B cell (primary cell): ENCODE measurements around the gene SASS6. TPM values are rescaled to one million over a fixed set of nuclear protein-coding genes. Genes with fewer than 3 reads are reported as not detected.

Source experiments
- ATAC-seq: fragments of 200-7000 bp; cut with Tn5 transposase; one replicate; pipeline ENCODE4 v1.10.0; 2021; ENCODE audit warnings: low read depth, mild to moderate bottlenecking, moderate number of reproducible peaks, moderate library complexity
- CTCF ChIA-PET: fragments of 350-600 bp; sonication (Branson Sonifier 250); formaldehyde crosslinking; loops from one replicate; lab custom pipeline; 2021; ENCODE audit warnings: antibody characterized with exemption, inconsistent platforms; lab: Charles Lee
- POLR2A ChIA-PET: fragments of 350-600 bp; sonication (Branson Sonifier 250); formaldehyde crosslinking; loops from one replicate; lab custom pipeline; 2021; ENCODE audit warnings: antibody characterized with exemption; lab: Charles Lee
- DNase-seq: peaks from one replicate; pipeline ENCODE4 v3.0.0; 2013
- H2AFZ ChIP-seq: 2 replicates; pipeline ENCODE4 v1.6.1; 2012; ENCODE audit warnings: mild to moderate bottlenecking, low read depth, low read length; ENCODE audit not compliant: insufficient read depth, poor library complexity, severe bottlenecking
- H3K27ac ChIP-seq, 2 donors: 1 replicate in 1 of 2; 2 replicates in 1 of 2; pipeline ENCODE4 v1.5.1; 2012 to 2013; ENCODE audit warnings: low read length in 2 of 2, mild to moderate bottlenecking in 2 of 2, moderate library complexity in 1 of 2
- H3K27me3 ChIP-seq, 4 experiments: fragments of 200-600 bp in 1 of 4; sonication (generic) in 1 of 4; replicated peaks in 1 of 4; 1 replicate in 2 of 4; 2 replicates in 2 of 4; pipeline versions ENCODE4 v1.6.1 to v1.7.0; 2013 to 2016; ENCODE audit warnings: low read length in 3 of 4, mild to moderate bottlenecking in 2 of 4, mixed read lengths in 1 of 4, moderate library complexity in 1 of 4; ENCODE audit not compliant: insufficient read depth in 4 of 4, control insufficient read depth in 3 of 4; ENCODE audit errors: control extremely low read depth in 1 of 4
- H3K36me3 ChIP-seq, 2 experiments: replicated peaks in 1 of 2; 1 replicate in 1 of 2; 2 replicates in 1 of 2; pipeline versions ENCODE4 v1.6.1 to v1.7.1; 2013; ENCODE audit warnings: low read length in 1 of 2; ENCODE audit not compliant: insufficient read depth in 2 of 2, control insufficient read depth in 1 of 2; ENCODE audit errors: control extremely low read depth in 1 of 2, extremely low read depth in 1 of 2
- H3K4me1 ChIP-seq, 2 donors: fragments of 200-600 bp in 1 of 2; sonication (generic) in 1 of 2; 1 replicate in 1 of 2; 2 replicates in 1 of 2; pipeline versions ENCODE4 v1.5.1 to v1.6.1; 2013 to 2017; ENCODE audit warnings: low read length in 2 of 2; ENCODE audit not compliant: control insufficient read depth in 2 of 2, insufficient read depth in 2 of 2
- H3K4me2 ChIP-seq: replicated peaks from 2 replicates; pipeline ENCODE3; 2012; ENCODE audit warnings: mild to moderate bottlenecking, low read depth, low read length; ENCODE audit not compliant: poor library complexity, severe bottlenecking
- H3K4me3 ChIP-seq, 5 experiments: fragments of 200-600 bp in 1 of 5; sonication (generic) in 1 of 5; 1 replicate in 3 of 5; 2 replicates in 2 of 5; pipeline versions ENCODE4 v1.5.1 to v1.7.0; 2011 to 2016; ENCODE audit warnings: low read length in 4 of 5, mild to moderate bottlenecking in 4 of 5, low read depth in 2 of 5, control low read depth in 1 of 5, moderate library complexity in 1 of 5; ENCODE audit not compliant: insufficient read depth in 1 of 5; ENCODE audit errors: control extremely low read depth in 1 of 5, extremely low read depth in 1 of 5
- H3K79me2 ChIP-seq: fragments of 200-600 bp; sonication (generic); one replicate; pipeline ENCODE4 v1.6.0; 2016; ENCODE audit warnings: low read length; ENCODE audit not compliant: control insufficient read depth, insufficient read depth
- H3K9ac ChIP-seq: fragments of 200-600 bp; sonication (generic); 2 replicates; pipeline ENCODE4 v1.6.1; 2017; ENCODE audit warnings: mild to moderate bottlenecking, low read length, moderate library complexity
- H3K9me3 ChIP-seq, 3 donors: one replicate each; pipeline versions ENCODE4 v1.6.1 to v1.7.1; 2013; ENCODE audit warnings: low read length in 2 of 3; ENCODE audit not compliant: control insufficient read depth in 2 of 3, insufficient read depth in 1 of 3; ENCODE audit errors: control extremely low read depth in 1 of 3
- H4K20me1 ChIP-seq: 2 replicates; pipeline ENCODE4 v1.6.0; 2012; ENCODE audit warnings: mild to moderate bottlenecking, low read length; ENCODE audit not compliant: insufficient read depth, control insufficient read depth, poor library complexity, severe bottlenecking
- H3K27ac Mint-ChIP-seq: one replicate; pipeline ENCODE4 v1.8.0; 2021; ENCODE audit warnings: mixed read lengths
- H3K27me3 Mint-ChIP-seq: one replicate; pipeline ENCODE4 v1.8.0; 2021; ENCODE audit warnings: mixed read lengths
- H3K4me1 Mint-ChIP-seq: one replicate; pipeline ENCODE4 v1.8.0; 2021; ENCODE audit warnings: mixed read lengths
- H3K4me3 Mint-ChIP-seq: one replicate; pipeline ENCODE4 v1.8.0; 2021; ENCODE audit warnings: mixed read lengths
- H3K9me3 Mint-ChIP-seq: one replicate; pipeline ENCODE4 v1.8.0; 2022; ENCODE audit warnings: mixed read lengths; ENCODE audit not compliant: insufficient read depth
- EZH2 ChIP-seq: IDR thresholded peaks from 2 replicates; pipeline ENCODE4 v1.6.1; 2012; ENCODE audit warnings: borderline replicate concordance, low read depth, mild to moderate bottlenecking, moderate library complexity, low read length; ENCODE audit not compliant: insufficient read depth, poor library complexity, severe bottlenecking
- WGBS: methylation state at CpG from one replicate; pipeline ENCODE4 v1.1.5; 2013; ENCODE audit warnings: missing lambda C conversion rate; ENCODE audit not compliant: insufficient coverage; 5-methylcytosine and 5-hydroxymethylcytosine counted together
- intact Hi-C: fragments of 100-400 bp; cut with micrococcal nuclease; formaldehyde crosslinking; loops from one replicate; pipeline ENCODE4 v1.10.0; 2022
- polyA minus RNA-seq: library from RNA; depleted of rRNA, polyadenylated mRNA; stranded (reverse); fragments of >200 nt; gene quantifications from 2 replicates; pipeline ENCODE4 v1.2.3, GENCODE V29; 2012
- polyA plus RNA-seq: library from polyadenylated mRNA; depleted of rRNA; stranded (reverse); fragments of >200 nt; gene quantifications from 2 replicates; pipeline ENCODE4 v1.2.3, GENCODE V29; 2012
- total RNA-seq, 2 donors: library from RNA; stranded (reverse); fragments of 120-200 nt in 1 of 2; gene quantifications; 1 replicate in 1 of 2; 2 replicates in 1 of 2; pipeline versions ENCODE4 v1.2.3 to v1.2.4, GENCODE V29; 2013 to 2022

SASS6 gene, protein sequence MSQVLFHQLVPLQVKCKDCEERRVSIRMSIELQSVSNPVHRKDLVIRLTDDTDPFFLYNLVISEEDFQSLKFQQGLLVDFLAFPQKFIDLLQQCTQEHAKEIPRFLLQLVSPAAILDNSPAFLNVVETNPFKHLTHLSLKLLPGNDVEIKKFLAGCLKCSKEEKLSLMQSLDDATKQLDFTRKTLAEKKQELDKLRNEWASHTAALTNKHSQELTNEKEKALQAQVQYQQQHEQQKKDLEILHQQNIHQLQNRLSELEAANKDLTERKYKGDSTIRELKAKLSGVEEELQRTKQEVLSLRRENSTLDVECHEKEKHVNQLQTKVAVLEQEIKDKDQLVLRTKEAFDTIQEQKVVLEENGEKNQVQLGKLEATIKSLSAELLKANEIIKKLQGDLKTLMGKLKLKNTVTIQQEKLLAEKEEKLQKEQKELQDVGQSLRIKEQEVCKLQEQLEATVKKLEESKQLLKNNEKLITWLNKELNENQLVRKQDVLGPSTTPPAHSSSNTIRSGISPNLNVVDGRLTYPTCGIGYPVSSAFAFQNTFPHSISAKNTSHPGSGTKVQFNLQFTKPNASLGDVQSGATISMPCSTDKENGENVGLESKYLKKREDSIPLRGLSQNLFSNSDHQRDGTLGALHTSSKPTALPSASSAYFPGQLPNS
- 7.0 and 8.0 TPM in 2 replicates for total RNA-seq
- total RNA-seq (2013): 6.3 TPM
- polyA plus RNA-seq: 1.1 and 1.5 TPM in 2 replicates
- 1.0 and 2.1 TPM in 2 replicates for polyA minus RNA-seq

DNA sequence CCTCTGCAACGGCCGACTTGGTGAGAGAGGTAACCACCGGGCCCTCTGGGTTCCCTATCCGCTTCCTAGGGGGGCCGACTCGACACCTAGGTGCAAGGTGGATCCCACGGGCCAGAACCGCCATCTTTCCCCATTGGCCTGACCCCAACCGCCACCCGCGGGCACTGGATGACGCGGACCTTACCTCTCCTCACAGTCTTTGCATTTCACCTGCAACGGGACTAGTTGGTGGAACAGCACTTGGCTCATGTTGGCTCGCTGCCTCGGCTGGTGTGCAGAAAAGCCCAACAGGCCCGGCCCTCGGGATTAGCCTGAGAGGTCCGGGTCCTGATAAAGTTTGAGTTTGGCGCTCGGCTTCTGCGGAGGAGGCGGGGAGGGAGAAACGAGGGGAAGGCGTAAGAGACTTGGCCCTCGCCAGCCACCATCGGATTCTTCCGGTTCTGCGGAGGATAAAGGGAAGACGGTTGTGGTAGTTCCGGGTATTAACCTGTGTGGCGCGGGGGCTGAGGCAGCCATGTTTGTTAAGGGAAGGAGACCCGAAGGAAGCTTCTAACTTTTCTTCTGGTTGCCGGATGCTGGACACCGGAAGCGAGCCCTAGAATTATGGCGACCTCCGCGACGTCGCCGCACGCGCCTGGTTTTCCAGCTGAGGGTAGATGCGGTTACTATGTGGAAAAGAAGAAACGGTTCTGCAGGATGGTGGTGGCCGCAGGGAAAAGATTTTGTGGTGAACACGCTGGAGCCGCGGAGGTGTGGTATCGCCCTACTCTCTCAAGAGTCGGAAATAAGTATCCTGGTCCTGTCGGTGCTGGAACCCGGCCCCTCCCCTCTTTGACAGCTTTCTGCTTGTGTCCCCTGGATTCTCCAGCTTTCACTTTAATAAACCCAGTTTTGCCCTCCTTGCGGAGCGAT, at the start of gene SASS6, which contains the start of gene TRMT13:
Gene SASS6, minus strand, starts transcription at position 365 of the 912 bp plus-strand sequence. Its CDS starts 116 bp downstream, at position 249.
Gene TRMT13, plus strand, starts transcription at position 598 of the 912 bp plus-strand sequence. Its CDS starts 6 bp downstream, at position 604.
- peaks cover 2 to 11% of the 10 kb centered on the region in 2 experiments for H3K36me3 ChIP-seq
- Mint-ChIP-seq H3K27ac (peak within 1 kb of the TSS; percentile 96), H3K27me3 (no peaks in the 10 kb centered on the region), H3K4me1 (peaks cover 37% of the 10 kb centered on the region), H3K9me3 (no peaks in the 10 kb centered on the region), H3K4me3 (peak within 1 kb of the TSS; percentile 98)
- H2AFZ ChIP-seq: peak within 1 kb of the TSS; percentile 99
- H3K9ac ChIP-seq: peak within 1 kb of the TSS; percentile 84
- H3K27ac ChIP-seq: peak within 1 kb of the TSS; percentile 59 to 72
- CTCF ChIA-PET: interaction anchor here (0.6 to 1.5 kb wide), 4 partner anchors 24 to 326 kb away, joined by 3 to 4 read pairs (median 3); no protein-coding TSS in a partner anchor
- H3K4me2 ChIP-seq: peak within 1 kb of the TSS; percentile 82
- WGBS: under 1% methylated on average over 55 of the region's 57 CpGs
- ATAC-seq: peak; percentile 98
- H3K9me3 ChIP-seq: no peaks in the 10 kb centered on the region
- POLR2A ChIA-PET: interaction anchor here (1.1 to 1.4 kb wide), 3 partner anchors 95 to 133 kb away, joined by 4 to 15 read pairs (median 6); partner anchors contain the start of genes DBT and RTCA
- peaks cover 18 to 20% of the 10 kb centered on the region in 2 donors for H3K4me1 ChIP-seq
- no peaks in the 10 kb centered on the region for H4K20me1 ChIP-seq
- peaks cover 61% of the 10 kb centered on the region for H3K79me2 ChIP-seq
- no peaks in the 10 kb centered on the region for H3K27me3 ChIP-seq
- peak; percentile 96 for DNase-seq
- intact Hi-C loops: loop anchor here (1.0 to 5.0 kb wide), 9 partner anchors 95 to 762 kb away; partner anchors contain the start of genes AGL, CDC14A, DBT and EXTL2
- H3K4me3 ChIP-seq: peak within 1 kb of the TSS; percentile 81 to 95 (median 87)
- TF ChIP-seq EZH2: no peak
